HG02763 (cell line): Measurements from ENCODE around the gene TGFBR1.

ENCODE experiments used
- ATAC-seq: cut with Tn5 transposase; IDR thresholded peaks from one replicate; pipeline ENCODE4 v1.9.1; 2021; ENCODE audit warnings: mild to moderate bottlenecking, moderate library complexity; ENCODE audit not compliant: unreplicated experiment

The TGFBR1 gene

GRCh38 chr9:99105152-99106043 lies 485 bp downstream of the TGFBR1 start:
- ATAC-seq, result peak; percentile 57

GRCh38 chr9:99106044-99106375 lies 1.1 kb downstream of the TGFBR1 start:
- no peak for ATAC-seq

- no peak for ATAC-seq
Observed at GRCh38 chr9:99107421-99107820, 2.5 kb downstream of the TGFBR1 start.

GRCh38 chr9:99108131-99108530 lies 3.2 kb downstream of the TGFBR1 start:
- no peak for ATAC-seq

- ATAC-seq, result no peak
Observed at GRCh38 chr9:99109522-99109921, 4.6 kb downstream of the TGFBR1 start.

- ATAC-seq, result no peak
Observed at GRCh38 chr9:99112750-99113413, 8.0 kb downstream of the TGFBR1 start.

GRCh38 chr9:99113414-99114048 lies 8.6 kb downstream of the TGFBR1 start:
- ATAC-seq, result no peak

- no peak for ATAC-seq
Observed at GRCh38 chr9:99114049-99114440, 9.1 kb downstream of the TGFBR1 start.

GRCh38 chr9:99114846-99115500 lies 10.1 kb downstream of the TGFBR1 start:
- no peak for ATAC-seq

- no peak for ATAC-seq
Observed at GRCh38 chr9:99116003-99116411, 11.1 kb downstream of the TGFBR1 start.

- peak; percentile 91 for ATAC-seq
Observed at GRCh38 chr9:99118782-99119466, 14.0 kb downstream of the TGFBR1 start.

- ATAC-seq, result no peak
Observed at GRCh38 chr9:99119976-99120655, 15.2 kb downstream of the TGFBR1 start.

- ATAC-seq, result no peak
Observed at GRCh38 chr9:99121604-99122003, 16.7 kb downstream of the TGFBR1 start.

GRCh38 chr9:99124534-99125255 lies 19.8 kb downstream of the TGFBR1 start:
- ATAC-seq, result no peak

GRCh38 chr9:99125446-99125845 lies 20.5 kb downstream of the TGFBR1 start:
- ATAC-seq, result no peak

- no peak for ATAC-seq
Observed at GRCh38 chr9:99126312-99126711, 21.4 kb downstream of the TGFBR1 start.

GRCh38 chr9:99127356-99128132 lies 22.6 kb downstream of the TGFBR1 start:
- no peak for ATAC-seq

GRCh38 chr9:99128133-99128406 lies 23.2 kb downstream of the TGFBR1 start:
- ATAC-seq, result no peak

- ATAC-seq, result no peak
Observed at GRCh38 chr9:99129091-99129490, 24.2 kb downstream of the TGFBR1 start.
